GM18907 (cell line): ENCODE results near the gene OR10G2.

Experiments
- ATAC-seq: cut with Tn5 transposase; IDR thresholded peaks from one replicate; pipeline ENCODE4 v1.9.1; 2021; ENCODE audit warnings: mild to moderate bottlenecking, moderate library complexity; ENCODE audit not compliant: unreplicated experiment

Gene OR10G2

DNA sequence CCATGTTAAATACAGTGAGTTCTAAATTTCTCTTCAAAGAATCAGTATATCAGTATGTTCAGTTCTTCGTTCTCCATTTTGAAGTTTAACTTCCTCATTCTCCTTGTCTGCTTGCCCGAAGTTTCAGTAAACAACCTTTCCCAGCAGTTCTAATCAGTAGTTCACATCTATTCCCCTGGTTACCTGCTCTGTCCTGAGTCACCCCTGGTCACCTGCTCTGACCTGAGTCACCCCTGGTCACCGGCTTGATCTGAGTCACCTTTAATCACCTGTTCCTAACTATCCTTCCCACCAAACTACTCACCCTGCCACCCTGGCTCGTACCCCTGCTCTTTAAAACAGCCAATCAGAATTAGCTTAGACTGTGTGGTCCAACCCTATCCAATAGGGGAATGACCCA, 45.4 kb downstream of the OR10G2 start:
- no peak for ATAC-seq
